Body of pancreas (tissue), 4 donors: ENCODE results near the gene CACNG1.

Experiments
- CTCF ChIP-seq, 7 experiments: fragments of 450-650 bp in 4 of 7; fragments of 200-600 bp in 3 of 7; sonication (generic) in 3 of 7; IDR thresholded peaks; one replicate each; pipeline ENCODE4 v1.5.1; 2016 to 2019; ENCODE audit warnings: antibody characterized with exemption in 7 of 7
- POLR2A ChIP-seq, 3 donors: fragments of 450-650 bp; IDR thresholded peaks; one replicate each; pipeline ENCODE4 v1.6.1; 2016; ENCODE audit warnings: antibody characterized with exemption in 3 of 3, mild to moderate bottlenecking in 2 of 3

- TF ChIP-seq POLR2A (IDR thresholded peaks at IDR 0.05) (no peak), CTCF (IDR thresholded peaks at IDR 0.05) (no peak)
Measured at GRCh38 chr17:67079491-67079890, 35.1 kb downstream of the CACNG1 start.
